GM20000 (cell line): Measurements from ENCODE around the gene ATP1A2.

Experiments
- DNase-seq: peaks from one replicate; pipeline ENCODE4 v3.0.0; 2012; ENCODE audit warnings: low spot score
- TF ChIP-seq, protein P1 (sequence below): IDR thresholded peaks from 2 replicates; pipeline ENCODE4 v1.5.1; 2012; ENCODE audit warnings: mild to moderate bottlenecking, control low read depth; ENCODE audit errors: extremely low read depth, missing control alignments

ATP1A2 gene

DNA sequence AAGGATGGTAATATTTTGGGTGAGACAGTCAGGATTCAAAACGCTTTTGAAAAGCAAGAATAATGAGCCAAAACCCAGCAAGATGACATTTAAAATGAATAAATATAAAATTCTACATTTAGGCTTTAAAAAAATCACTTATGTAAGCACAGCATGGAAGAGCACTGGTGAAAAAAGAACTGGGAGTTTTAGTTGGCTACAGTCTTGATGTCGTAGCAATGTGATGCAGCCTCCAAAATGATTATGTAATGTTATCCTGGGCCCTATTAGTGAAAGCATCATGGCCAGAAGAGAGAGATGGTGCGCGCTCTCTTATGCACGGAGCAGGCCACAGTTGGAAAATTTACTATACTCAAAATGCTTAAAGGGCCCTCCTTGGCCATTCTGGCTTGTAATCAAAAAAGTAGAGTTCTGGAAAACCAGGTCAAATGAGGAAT, 29.1 kb upstream of the ATP1A2 start:
- DNase-seq: no peak
- TF ChIP-seq, protein P1, sequence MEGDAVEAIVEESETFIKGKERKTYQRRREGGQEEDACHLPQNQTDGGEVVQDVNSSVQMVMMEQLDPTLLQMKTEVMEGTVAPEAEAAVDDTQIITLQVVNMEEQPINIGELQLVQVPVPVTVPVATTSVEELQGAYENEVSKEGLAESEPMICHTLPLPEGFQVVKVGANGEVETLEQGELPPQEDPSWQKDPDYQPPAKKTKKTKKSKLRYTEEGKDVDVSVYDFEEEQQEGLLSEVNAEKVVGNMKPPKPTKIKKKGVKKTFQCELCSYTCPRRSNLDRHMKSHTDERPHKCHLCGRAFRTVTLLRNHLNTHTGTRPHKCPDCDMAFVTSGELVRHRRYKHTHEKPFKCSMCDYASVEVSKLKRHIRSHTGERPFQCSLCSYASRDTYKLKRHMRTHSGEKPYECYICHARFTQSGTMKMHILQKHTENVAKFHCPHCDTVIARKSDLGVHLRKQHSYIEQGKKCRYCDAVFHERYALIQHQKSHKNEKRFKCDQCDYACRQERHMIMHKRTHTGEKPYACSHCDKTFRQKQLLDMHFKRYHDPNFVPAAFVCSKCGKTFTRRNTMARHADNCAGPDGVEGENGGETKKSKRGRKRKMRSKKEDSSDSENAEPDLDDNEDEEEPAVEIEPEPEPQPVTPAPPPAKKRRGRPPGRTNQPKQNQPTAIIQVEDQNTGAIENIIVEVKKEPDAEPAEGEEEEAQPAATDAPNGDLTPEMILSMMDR: no peak

DNA sequence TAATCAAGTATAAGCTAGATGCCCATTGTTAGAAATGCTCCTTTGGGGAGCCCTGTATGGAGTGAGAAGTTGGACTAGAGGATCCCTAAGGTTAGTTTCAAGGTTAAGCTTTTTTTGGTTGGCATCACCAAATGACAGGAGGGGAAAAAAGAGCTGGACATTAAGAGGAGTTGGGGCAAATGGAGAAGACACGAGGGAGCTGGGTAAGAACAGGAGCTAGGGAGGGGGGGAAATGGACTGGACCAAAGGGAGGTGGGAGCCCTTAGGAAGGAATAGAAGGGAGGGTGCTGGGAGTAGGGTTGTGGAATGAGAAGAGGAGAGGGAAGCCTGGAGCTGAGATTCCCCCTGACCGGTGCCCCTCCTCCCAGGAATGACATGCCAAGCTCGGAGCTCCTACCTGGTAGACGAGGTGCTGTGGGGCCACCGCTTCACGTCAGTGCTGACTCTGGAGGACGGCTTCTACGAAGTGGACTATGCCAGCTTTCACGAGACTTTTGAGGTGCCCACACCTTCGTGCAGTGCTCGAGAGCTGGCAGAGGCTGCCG, 28.4 kb upstream of the ATP1A2 start:
- no peak for DNase-seq
- TF ChIP-seq, protein P1: no peak

DNA sequence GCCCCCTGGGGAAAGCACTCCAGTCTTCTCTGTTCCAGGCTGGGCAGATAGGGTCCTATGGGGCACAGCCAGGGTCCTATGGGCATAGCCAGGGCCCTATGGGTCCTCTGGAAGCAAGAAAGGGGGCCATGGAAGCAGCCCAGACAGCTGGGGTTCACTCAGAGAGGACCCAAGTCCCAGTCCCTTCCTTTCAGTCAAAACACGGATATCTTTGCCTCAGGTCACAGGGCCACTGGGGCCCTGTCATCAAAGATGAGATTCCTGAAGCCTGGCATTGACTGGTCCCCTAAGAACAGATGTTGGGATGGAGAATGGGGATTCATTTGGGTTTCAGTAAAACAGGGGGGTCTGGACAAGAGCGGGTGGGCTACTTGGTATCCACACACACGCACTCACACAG, 25.7 kb upstream of the ATP1A2 start:
- TF ChIP-seq, protein P1: no peak
- no peak for DNase-seq

DNA sequence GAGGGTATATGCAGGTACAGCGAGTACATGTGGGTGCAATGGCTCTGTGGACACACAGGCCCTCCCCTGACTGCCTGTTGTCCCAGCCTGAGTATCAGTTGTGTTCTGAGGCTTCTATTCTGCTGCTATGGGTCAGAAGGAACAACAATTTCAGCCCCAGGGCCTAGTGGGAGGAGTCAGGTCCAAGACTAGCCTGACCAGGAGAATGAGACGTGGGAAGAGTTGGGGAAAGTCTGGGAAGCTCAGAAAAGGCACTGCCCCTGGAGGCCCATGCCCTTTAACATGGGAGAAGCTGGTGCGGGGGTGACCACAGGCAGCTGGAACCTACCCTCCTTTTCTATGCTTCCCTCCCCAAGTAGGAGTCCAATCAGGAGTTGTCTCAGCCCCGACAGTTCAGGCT, 24.8 kb upstream of the ATP1A2 start:
- no peak for DNase-seq
- TF ChIP-seq, protein P1: no peak

DNA sequence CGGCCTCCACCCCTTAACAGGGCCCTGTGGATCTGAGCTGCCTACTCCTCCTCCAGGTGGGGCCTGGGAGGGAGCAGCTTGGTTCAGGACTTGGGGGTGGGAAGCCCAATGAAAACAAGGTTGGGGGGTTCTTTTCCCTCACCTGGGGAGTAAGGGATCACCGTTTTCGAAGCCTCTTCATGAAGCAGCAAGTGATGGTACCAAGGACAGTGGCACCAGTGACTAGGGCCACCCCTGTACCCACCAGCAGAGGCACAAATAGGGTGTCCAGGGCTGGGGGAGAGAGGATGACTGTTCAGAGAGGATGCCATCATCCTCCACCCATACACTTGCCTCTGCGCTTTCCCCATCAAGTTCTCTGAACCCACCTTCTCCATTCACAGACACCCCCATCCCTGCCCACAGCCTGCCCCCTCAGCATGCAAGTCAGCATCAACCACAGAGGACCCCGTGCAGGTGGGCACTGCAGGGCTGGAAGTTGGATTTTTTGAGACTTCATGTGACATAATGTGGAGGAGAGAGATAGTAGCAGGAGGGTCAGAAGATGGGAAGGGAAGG, 23.8 kb upstream of the ATP1A2 start:
- no peak for DNase-seq
- TF ChIP-seq, protein P1: no peak

DNA sequence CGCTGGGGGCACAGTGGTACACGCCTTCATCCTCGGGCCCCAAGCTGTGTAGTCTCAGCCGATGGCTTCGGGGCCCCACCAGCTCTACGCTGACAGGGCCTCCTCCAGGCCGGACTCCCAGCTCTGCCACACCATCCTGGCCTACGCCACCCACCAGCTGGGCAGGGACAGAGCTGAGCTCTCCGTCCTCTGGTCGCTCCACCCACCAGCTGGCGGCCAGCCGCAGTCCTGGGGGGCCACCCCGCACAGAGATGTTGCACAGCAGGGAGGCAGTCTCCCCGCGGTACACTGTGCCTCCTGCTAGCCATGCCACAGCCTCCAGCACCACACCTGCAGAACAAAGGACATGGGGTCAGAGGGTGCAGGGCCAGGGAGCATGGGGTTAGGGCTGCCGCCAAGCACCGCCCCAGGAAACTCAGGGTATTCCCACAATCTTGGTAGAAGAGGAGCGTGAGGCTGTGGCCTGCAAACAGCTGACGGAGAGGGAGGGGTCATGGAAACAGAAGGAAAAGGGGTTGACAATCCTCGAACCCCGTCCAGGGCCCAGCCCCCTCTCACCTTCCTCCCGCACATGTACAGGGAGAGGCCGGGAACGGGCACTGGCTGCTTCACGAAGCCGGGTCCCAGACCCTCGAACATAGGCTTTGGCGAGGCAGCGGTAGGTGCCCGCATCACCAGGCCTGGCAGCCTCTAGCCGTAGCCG, 23.0 kb upstream of the ATP1A2 start:
- no peak for DNase-seq
- TF ChIP-seq, protein P1: no peak

DNA sequence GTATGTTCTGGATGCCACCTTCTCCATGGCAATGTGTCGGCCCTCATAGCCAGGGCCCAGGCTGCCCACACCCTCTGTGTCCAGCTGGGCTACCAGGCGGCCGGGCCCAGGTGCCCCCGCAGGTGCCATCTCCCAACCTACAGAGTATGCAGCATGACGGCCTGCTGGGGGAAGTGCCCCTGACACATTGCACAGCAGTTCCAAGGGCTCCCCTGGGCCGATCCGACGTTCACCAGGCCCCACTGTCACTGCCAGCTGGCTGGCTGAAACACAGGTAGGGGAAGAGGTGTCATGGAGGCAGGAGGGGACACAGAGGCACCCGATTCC, 22.5 kb upstream of the ATP1A2 start:
- TF ChIP-seq, protein P1: no peak
- no peak for DNase-seq
